Posterior cingulate gyrus (tissue), 11 donors: ENCODE measurements around the gene ASAP2.
"Not testable (repeated sequence)": the region's sequence is repeated elsewhere in the genome, so short reads cannot be mapped to it uniquely, and the experiment has no call there.

Source experiments
- DNase-seq, 10 donors: peaks; one replicate each; pipeline versions ENCODE4 v3.0.0 to v3.0.0-alpha.2; 2020 to 2021; ENCODE audit warnings: mixed read lengths in 3 of 10
- intact Hi-C: fragments of 100-400 bp; cut with DNase I; formaldehyde crosslinking; loops from one replicate; pipeline ENCODE4 v1.15.1; 2023

ASAP2 gene

DNA sequence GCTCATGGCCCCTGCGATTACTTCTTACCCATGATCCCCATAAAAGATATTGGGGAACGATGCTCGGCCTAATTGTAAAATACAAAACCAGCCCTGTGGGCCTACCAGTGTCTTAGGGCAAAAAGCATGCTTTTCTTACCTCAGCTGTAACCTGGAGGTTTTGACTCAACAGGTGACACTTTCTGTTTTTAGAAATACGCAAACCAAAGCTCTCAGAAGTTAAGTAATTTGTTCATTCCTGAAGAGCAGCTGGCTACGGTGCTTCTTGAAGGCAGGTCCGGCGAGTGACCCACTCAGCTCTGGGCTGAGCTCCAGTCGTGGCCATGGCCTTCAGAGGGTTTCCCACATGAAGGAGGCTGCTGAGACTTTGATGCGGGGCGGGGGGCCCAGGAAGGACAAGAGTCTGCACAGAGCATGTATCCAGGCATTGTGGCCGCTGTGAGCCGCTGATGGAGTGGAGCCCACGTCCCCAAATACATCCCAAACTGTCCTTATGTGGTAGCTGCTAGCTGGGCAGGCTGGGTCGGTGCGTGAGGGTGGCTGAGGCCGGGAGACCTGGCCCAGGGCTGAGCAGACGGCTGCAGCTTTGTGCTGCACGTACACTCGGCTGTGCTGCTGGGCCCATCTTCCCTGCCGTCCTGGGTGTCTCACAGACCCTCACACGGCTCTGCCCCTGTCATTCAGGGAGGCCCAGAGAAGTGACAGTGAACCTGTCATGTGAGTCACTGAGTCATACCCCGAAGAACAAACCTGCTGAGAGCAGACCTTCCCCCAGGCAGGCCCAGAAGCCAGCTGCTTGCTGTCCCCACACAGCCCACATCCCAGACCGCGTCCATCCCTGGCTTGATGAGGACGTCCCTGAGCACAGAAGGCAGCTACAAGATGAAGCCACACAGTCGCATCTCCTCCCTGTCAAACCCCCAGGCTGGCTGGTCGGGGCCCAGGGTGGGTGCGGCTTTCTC is 182.6 kb downstream of the ASAP2 start:
- DNase-seq: peak in 2 of 10 donors; percentile 77 to 86
- intact Hi-C loops: no loop called here

DNA sequence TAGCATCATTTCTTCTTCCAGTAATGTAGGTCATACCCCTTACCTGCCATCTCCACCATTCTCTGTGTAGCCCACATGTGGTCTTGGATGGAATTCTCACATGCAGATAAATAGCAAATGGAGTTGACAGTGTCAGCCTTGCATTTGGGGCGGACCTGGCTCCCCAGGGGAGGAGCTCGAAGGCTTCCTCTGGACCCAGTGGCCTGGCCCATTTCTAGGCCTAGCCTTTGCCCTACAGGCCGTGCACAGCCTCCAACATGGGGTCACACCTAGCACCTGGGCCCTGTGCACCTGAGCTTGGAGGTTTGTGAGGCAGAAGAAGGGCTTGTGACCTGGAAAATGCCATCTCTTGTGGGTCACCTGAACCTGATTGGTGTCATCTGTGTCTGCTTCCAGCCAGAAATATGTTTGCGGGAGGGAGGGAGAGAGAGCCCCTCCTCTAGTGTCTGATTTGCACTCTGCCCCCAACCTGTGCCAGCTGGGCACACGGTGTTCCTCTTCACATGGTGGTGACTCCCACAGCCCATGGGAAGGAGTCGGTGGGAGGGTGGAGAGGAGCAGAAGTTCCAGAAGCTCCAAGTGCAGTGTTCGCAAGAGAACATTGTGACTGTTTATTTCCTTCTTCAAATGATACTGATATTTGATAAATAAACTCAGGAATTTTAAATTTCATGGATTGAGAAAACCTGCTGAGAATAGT is 183.7 kb downstream of the ASAP2 start:
- peak in 1 of 10 donors; percentile 52 for DNase-seq
- intact Hi-C loops: no loop called here

- DNase-seq: peak in 2 of 10 donors; percentile 70 to 78
- intact Hi-C loops: no loop called here
Observed at GRCh38 chr2:9390991-9391390, 184.4 kb downstream of the ASAP2 start.

- peak in 1 of 10 donors; percentile 73 for DNase-seq
- intact Hi-C loops: no loop called here
Observed at GRCh38 chr2:9391961-9392720, 185.5 kb downstream of the ASAP2 start.

GRCh38 chr2:9392898-9393765 is 186.5 kb downstream of the ASAP2 start:
- peak in 2 of 10 donors; percentile 74 to 82 for DNase-seq
- intact Hi-C loops: no loop called here

DNA sequence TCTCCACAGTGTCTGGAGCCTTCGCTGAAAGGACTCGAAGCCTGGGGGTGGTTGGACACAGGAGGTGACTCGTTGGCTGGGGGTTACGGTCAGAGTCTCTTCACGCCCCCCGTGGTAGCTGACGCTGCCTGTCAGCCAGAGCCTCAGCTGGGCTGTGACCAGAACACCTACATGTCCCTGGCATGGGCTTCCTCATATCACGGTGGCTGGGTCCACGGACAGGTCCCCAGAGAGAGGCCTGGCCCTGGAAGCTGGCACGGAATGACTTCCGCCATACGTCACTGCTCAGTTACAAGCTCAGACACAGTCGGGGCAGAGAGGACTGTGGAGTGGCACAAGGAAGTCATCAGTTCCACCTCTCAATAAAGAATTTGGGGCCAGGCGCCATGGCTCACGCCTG is 188.2 kb downstream of the ASAP2 start:
- DNase-seq: peak in 1 of 10 donors; percentile 70
- intact Hi-C loops: no loop called here

- DNase-seq: peak in 1 of 10 donors; percentile 77
- intact Hi-C loops: no loop called here
Observed at GRCh38 chr2:9397201-9397600, 190.6 kb downstream of the ASAP2 start.

GRCh38 chr2:9398251-9398650 is 191.6 kb downstream of the ASAP2 start:
- intact Hi-C loops, DNase-seq: not testable (repeated sequence)

DNA sequence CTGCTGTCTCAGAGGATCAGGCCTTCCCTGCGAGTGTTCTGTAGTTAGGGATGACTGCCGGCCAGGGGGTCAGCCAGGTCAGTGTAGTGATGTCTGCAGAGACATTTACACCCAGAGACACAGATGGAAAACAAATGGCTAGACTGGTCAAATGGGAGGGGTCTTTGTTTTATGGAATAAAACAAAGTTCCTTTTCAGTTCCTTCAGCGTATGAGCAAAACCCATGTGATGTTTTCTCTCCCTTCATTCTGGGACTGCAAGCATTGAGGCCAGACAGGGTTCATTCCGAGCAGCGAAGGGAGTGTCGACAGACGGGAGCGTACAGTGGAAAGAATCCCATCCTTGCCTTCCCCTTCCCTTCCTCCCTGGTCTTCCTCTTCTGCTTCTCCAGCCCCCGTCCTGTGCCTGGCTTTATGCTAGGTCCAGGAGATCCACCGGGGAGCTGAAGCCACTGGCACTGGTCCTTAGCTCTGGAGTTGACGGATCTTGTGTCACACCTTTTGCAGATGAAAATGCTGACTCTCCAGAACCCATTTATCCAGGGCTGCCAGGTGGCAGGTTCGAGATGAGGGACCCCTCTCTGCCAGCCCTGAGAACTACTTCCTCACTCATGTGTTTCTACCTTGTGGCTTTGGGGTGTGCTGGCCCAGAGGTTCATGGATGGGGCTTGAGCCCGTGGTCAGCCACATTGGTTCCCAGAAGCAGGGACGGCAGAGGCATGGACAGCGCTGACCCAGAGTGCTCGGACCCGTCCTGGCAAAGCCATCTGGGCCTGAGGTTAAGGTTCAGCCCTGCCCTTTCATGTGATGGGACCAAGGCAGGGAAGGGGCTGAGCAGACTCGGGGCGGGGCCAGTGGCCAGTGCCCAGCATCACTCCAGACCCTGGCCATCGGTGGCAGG is 192.5 kb downstream of the ASAP2 start:
- intact Hi-C loops: no loop called here
- DNase-seq: peak in 1 of 10 donors; percentile 69

DNA sequence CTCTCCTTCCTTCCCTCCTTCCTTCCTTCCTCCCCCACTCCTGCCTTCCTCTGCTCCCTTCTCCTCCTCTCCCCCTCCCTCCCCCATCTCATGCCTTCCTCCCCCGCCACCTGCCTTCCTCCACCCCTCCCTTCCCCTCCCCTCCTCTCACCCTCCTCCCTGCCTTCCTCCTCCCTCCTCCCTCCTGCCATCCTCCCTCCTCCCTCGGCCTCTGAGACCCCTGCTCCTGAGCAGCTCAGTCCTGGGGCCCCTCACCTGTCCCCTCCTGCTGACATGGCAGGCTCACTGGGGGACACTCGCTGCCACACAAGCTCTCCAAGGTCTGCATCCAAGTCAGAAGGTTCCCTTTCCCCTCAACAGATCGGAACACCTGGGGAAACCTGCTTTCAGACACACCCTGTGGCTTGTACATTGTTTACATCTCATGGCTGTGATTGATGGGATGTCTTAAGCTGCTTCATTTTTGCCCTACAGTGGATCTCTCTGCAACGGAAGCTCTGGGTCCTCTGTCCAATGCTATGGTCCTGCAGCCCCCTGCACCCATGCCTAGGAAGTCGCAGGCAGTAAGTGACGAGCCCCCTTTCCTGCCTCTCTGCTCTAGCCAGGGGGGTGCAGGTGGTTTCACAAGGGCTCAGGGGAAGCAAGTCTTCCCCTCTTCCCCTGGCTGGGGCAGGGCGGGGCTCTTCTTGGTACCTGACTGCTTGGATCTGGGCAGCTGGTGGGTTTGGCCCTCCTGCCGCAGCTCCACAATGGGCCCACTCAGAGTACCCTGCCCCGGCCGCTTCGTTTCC is 193.9 kb downstream of the ASAP2 start:
- intact Hi-C loops: no loop called here
- peak in 1 of 10 donors; percentile 27 for DNase-seq

- intact Hi-C loops: no loop called here
- peak in 1 of 10 donors; percentile 78 for DNase-seq
Observed at GRCh38 chr2:9401059-9401547, 194.5 kb downstream of the ASAP2 start.

- peak in 1 of 10 donors; percentile 77 for DNase-seq
- intact Hi-C loops: no loop called here
Observed at GRCh38 chr2:9401646-9402371, 195.2 kb downstream of the ASAP2 start.

GRCh38 chr2:9403924-9404323 is 197.3 kb downstream of the ASAP2 start:
- intact Hi-C loops: no loop called here
- no peak for DNase-seq

DNA sequence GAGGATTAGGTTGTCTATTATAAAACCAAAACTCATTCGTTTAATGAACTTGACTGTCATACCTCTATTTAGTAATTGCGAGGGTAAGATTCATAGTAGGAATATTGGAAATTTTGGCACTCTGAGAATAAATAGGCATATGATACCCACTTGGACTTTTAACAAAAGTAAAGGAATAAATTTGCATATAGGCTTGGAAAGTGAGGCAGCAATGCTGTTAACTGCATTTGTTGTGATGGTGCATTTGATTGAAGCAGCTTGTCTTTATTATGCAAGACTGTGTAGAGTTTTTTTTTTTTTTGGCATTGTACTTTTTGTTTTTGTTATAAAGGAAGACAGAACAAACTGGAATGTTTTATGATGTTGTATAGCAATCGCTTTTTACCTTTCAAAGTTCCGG is 197.8 kb downstream of the ASAP2 start:
- intact Hi-C loops: no loop called here
- no peak for DNase-seq

- intact Hi-C loops: no loop called here
- no peak for DNase-seq
Observed at GRCh38 chr2:9405636-9406035, 199.0 kb downstream of the ASAP2 start.

DNA sequence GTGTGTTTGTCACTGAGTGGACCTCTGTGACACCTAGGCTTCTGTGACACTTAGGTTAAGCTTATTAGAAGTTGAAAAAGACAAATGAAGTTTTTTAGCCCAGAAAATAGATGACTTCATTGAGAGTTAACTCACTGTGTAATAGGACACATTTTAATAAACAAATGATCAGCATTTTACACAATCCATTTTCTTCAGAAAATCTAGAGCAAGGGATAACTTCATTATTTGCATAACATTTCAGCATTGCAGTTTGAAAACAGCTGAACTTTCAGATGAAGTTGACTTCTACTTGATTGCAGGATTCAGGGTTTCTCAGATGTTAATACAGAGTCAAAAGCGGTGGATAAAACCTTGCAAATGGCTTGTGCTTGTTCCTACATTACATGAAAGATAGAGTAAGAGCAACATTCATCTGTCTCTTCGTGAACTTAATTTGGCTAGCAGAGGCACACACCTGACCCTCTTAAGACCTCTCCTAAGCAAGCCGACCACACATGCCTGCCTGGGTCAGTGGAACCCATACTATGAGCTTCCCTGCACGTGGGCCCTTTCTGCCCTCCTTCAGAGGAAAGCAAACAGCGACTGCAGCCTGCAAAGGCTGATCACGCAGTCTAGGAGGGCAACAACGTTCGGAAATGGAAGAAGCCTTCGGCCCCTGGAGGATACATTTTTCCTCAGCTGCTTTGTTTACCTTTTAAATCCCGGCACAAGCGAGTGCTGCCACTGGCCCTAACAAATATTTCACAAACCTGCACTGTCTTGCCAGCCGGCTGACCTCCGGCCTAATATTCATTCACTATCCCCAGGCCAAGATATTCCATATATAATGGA is 200.1 kb downstream of the ASAP2 start:
- intact Hi-C loops: no loop called here
- peak in 1 of 10 donors; percentile 54 for DNase-seq
